Measurements from ENCODE around the gene KIAA0513.
A peak's percentile ranks its signal among the peaks of the same experiment; 100 is the strongest.

The KIAA0513 gene

GRCh38 chr16:85002608-85003007 lies 25.0 kb upstream of the KIAA0513 start:
- Mint-ChIP-seq H3K9me3 (no peaks in the 10 kb centered on the region), H3K4me3 (peak overlapping the region in 1 of 3 experiments; percentile 21), H3K27ac (peak overlapping the region in 2 of 3 experiments; percentile 10 to 45), H3K4me1 (peaks cover 58% of the 10 kb centered on the region), H3K36me3 (ENCODE audit: low read depth) (peaks cover 13% of the 10 kb centered on the region), H3K27me3 (ENCODE audit: low read depth) (no peaks in the 10 kb centered on the region)
- TF ChIP-seq, protein P1, sequence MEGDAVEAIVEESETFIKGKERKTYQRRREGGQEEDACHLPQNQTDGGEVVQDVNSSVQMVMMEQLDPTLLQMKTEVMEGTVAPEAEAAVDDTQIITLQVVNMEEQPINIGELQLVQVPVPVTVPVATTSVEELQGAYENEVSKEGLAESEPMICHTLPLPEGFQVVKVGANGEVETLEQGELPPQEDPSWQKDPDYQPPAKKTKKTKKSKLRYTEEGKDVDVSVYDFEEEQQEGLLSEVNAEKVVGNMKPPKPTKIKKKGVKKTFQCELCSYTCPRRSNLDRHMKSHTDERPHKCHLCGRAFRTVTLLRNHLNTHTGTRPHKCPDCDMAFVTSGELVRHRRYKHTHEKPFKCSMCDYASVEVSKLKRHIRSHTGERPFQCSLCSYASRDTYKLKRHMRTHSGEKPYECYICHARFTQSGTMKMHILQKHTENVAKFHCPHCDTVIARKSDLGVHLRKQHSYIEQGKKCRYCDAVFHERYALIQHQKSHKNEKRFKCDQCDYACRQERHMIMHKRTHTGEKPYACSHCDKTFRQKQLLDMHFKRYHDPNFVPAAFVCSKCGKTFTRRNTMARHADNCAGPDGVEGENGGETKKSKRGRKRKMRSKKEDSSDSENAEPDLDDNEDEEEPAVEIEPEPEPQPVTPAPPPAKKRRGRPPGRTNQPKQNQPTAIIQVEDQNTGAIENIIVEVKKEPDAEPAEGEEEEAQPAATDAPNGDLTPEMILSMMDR (IDR thresholded peaks at IDR 0.05; ENCODE audit: unreplicated experiment in 3 of 3), result no peak

DNA sequence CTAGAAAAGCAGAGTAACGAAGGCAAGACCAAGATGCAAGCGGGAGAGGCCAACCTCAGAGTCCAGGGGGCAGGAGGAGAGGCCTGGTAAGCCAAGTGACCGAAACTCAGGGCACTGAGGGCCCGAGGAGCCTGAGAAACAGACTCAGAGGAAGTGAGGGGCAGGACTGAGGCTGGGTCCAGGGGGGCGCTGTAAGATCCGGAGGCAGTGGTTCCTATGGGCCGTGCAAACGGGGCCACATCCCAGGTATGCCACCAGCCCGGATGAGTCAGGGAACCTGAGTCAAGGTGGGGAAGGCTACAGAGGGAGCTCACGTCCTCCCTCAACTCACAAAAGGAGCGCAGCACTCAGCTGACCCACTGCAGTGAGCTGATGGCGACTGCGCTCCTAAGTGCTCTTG lies 24.5 kb upstream of the KIAA0513 start:
- no peaks in the 10 kb centered on the region for H3K9me3 Mint-ChIP-seq

GRCh38 chr16:85003725-85004586 lies 23.6 kb upstream of the KIAA0513 start:
- peaks cover 9% of the 10 kb centered on the region for H3K36me3 Mint-ChIP-seq (ENCODE audit: low read depth)
- no peaks in the 10 kb centered on the region for H3K9me3 Mint-ChIP-seq

More for the DNA sequence above, 24.5 kb upstream of the KIAA0513 start:
- TF ChIP-seq, protein P1 (IDR thresholded peaks at IDR 0.05; ENCODE audit: unreplicated experiment in 3 of 3), result no peak
- Mint-ChIP-seq H3K36me3 (ENCODE audit: low read depth) (peaks cover 13% of the 10 kb centered on the region), H3K4me3 (peak overlapping the region in 1 of 3 experiments; percentile 21), H3K4me1 (peaks cover 59% of the 10 kb centered on the region), H3K27ac (peak overlapping the region in 2 of 3 experiments; percentile 10 to 45), H3K27me3 (ENCODE audit: low read depth) (no peaks in the 10 kb centered on the region)

DNA sequence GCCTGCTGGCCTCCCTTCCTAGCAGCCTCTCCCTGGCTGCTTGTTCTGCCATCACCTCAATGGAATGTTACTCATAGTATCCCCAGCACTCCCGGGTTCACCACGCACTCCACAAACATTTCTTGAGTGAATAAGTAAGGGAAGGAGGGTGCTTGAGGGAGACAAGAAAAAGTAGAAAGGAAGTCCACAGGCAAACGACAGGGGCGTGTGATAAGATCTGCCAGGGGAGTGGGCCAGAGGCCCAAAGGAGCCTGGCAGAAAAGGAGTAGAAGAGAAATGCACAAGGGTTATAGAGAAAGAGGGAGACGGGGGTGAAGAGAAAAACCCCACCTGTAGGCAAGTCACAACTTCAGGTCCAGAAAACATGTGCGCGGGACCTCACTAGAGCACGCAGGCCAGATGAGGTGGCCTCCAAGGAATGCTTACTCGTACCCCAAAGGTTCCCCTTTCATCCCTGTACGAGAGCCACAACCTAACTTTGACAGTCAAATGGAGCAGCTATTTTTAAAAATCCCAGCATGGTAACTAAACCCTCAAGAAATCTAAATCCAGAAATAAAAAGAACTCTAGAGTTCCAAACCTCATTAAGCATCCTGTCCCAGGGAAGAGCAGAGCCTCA lies 22.9 kb upstream of the KIAA0513 start:
- TF ChIP-seq, protein P1 (IDR thresholded peaks at IDR 0.05; ENCODE audit: unreplicated experiment in 3 of 3), result no peak
- no peaks in the 10 kb centered on the region for H3K27me3 Mint-ChIP-seq (ENCODE audit: low read depth)
- peak overlapping the region in 2 of 3 experiments; percentile 3 to 21 for H3K4me3 Mint-ChIP-seq
- peaks cover 4% of the 10 kb centered on the region for H3K36me3 Mint-ChIP-seq (ENCODE audit: low read depth)
- H3K4me1 Mint-ChIP-seq, result peaks cover 59% of the 10 kb centered on the region
- H3K27ac Mint-ChIP-seq, result peak overlapping the region; percentile 70 to 82 (median 71)
- no peaks in the 10 kb centered on the region for H3K9me3 Mint-ChIP-seq

More at GRCh38 chr16:85003725-85004586, 23.6 kb upstream of the KIAA0513 start:
- TF ChIP-seq, protein P1 (IDR thresholded peaks at IDR 0.05; ENCODE audit: unreplicated experiment in 3 of 3), result no peak
- Mint-ChIP-seq H3K4me1 (peaks cover 59% of the 10 kb centered on the region), H3K4me3 (no peak overlapping the region), H3K27ac (peak overlapping the region; percentile 70 to 82 (median 71)), H3K27me3 (ENCODE audit: low read depth) (no peaks in the 10 kb centered on the region)

GRCh38 chr16:85005285-85006069 lies 22.1 kb upstream of the KIAA0513 start:
- H3K27ac Mint-ChIP-seq, result peak overlapping the region; percentile 70 to 82 (median 71)
- peak overlapping the region in 2 of 3 experiments; percentile 3 to 21 for H3K4me3 Mint-ChIP-seq
- H3K9me3 Mint-ChIP-seq, result no peaks in the 10 kb centered on the region
- TF ChIP-seq, protein P1 (IDR thresholded peaks at IDR 0.05; ENCODE audit: unreplicated experiment in 3 of 3), result no peak
- H3K27me3 Mint-ChIP-seq (ENCODE audit: low read depth), result no peaks in the 10 kb centered on the region
- H3K4me1 Mint-ChIP-seq, result peaks cover 62% of the 10 kb centered on the region
- peaks cover 4% of the 10 kb centered on the region for H3K36me3 Mint-ChIP-seq (ENCODE audit: low read depth)
